Measurements from ENCODE around the gene EPB41L2. TPM values are rescaled to one million over a fixed set of nuclear protein-coding genes. Genes with fewer than 3 reads are reported as not detected.

The EPB41L2 gene
- total and polyA plus RNA-seq, 7 donors = 41.2 to 147 (median 65.7) TPM

GRCh38 chr6:130873746-130874145 lies 189.3 kb downstream of the EPB41L2 start:
- H3K4me1 ChIP-seq = no peaks in the 10 kb centered on the region
- no peak for TF ChIP-seq EP300 (IDR thresholded peaks at IDR 0.05)
- TF ChIP-seq CTCF (IDR thresholded peaks at IDR 0.05) = no peak
- TF ChIP-seq POLR2AphosphoS5 (IDR thresholded peaks at IDR 0.05) = no peak
- no peak for TF ChIP-seq POLR2A (IDR thresholded peaks at IDR 0.05)
- WGBS, 2 donors = 96 to 97% methylated on average over 5 of the region's 5 CpGs
- intact Hi-C loops (cut with DNase I) = no loop called here
- no peaks in the 10 kb centered on the region for H3K9me3 ChIP-seq
- no peak overlapping the region for H3K27ac ChIP-seq
- H3K27me3 ChIP-seq = no peaks in the 10 kb centered on the region
- H3K36me3 ChIP-seq = peaks cover 0 to 13% (median 2%) of the 10 kb centered on the region in 4 donors
- H3K4me3 ChIP-seq = no peak overlapping the region
- no peak for DNase-seq

- 68 to 70% methylated on average over 8 of the region's 8 CpGs for WGBS, 2 donors
- Histone ChIP-seq H3K27ac (no peak overlapping the region), H3K36me3 (peaks cover 0 to 14% (median 2%) of the 10 kb centered on the region in 4 donors), H3K27me3 (no peaks in the 10 kb centered on the region), H3K4me3 (no peak overlapping the region), H3K9me3 (no peaks in the 10 kb centered on the region), H3K4me1 (no peaks in the 10 kb centered on the region)
- intact Hi-C loops (cut with DNase I) = no loop called here
- DNase-seq = peak; percentile 80
- TF ChIP-seq CTCF (IDR thresholded peaks at IDR 0.05) (peak; percentile 28 to 79 (median 68)), POLR2A (IDR thresholded peaks at IDR 0.05) (no peak), POLR2AphosphoS5 (IDR thresholded peaks at IDR 0.05) (no peak), EP300 (IDR thresholded peaks at IDR 0.05) (no peak)
These were observed 190.6 kb downstream of the EPB41L2 start for GRCh38 chr6:130872250-130873095.

- no peak for DNase-seq
- Histone ChIP-seq H3K36me3 (peaks cover 0 to 34% (median 2%) of the 10 kb centered on the region in 4 donors), H3K4me3 (no peak overlapping the region), H3K9me3 (no peaks in the 10 kb centered on the region), H3K27me3 (no peaks in the 10 kb centered on the region), H3K27ac (no peak overlapping the region), H3K4me1 (no peaks in the 10 kb centered on the region)
- WGBS, 2 donors = 92 to 94% methylated on average over 9 of the region's 9 CpGs
- intact Hi-C loops (cut with DNase I) = loop anchor here (2.0 kb wide), 1 partner anchor 548 kb away; no protein-coding TSS in a partner anchor
- TF ChIP-seq POLR2A (IDR thresholded peaks at IDR 0.05) = no peak
- TF ChIP-seq CTCF (IDR thresholded peaks at IDR 0.05) = no peak
- no peak for TF ChIP-seq POLR2AphosphoS5 (IDR thresholded peaks at IDR 0.05)
- no peak for TF ChIP-seq EP300 (IDR thresholded peaks at IDR 0.05)
These were observed 192.7 kb downstream of the EPB41L2 start for GRCh38 chr6:130870179-130870880.

GRCh38 chr6:130869681-130870080 lies 193.4 kb downstream of the EPB41L2 start:
- no peak for DNase-seq
- no peak for TF ChIP-seq CTCF (IDR thresholded peaks at IDR 0.05)
- no peak for TF ChIP-seq EP300 (IDR thresholded peaks at IDR 0.05)
- TF ChIP-seq POLR2AphosphoS5 (IDR thresholded peaks at IDR 0.05) = no peak
- TF ChIP-seq POLR2A (IDR thresholded peaks at IDR 0.05) = no peak
- Histone ChIP-seq H3K27me3 (no peaks in the 10 kb centered on the region), H3K9me3 (no peaks in the 10 kb centered on the region), H3K4me3 (no peak overlapping the region), H3K4me1 (no peaks in the 10 kb centered on the region), H3K36me3 (peaks cover 0 to 40% (median 5%) of the 10 kb centered on the region in 4 donors), H3K27ac (no peak overlapping the region)
- 87 to 94% methylated on average over 10 of the region's 10 CpGs for WGBS, 2 donors
- intact Hi-C loops (cut with DNase I) = loop anchor here (2.0 kb wide), 1 partner anchor 547 kb away; no protein-coding TSS in a partner anchor
